HG03060 (cell line): Measurements from ENCODE around the gene CD6.

ENCODE experiments used
- ATAC-seq: cut with Tn5 transposase; IDR thresholded peaks from one replicate; pipeline ENCODE4 v1.9.1; 2021; ENCODE audit warnings: low read depth, moderate number of reproducible peaks; ENCODE audit not compliant: unreplicated experiment

CD6 gene, protein sequence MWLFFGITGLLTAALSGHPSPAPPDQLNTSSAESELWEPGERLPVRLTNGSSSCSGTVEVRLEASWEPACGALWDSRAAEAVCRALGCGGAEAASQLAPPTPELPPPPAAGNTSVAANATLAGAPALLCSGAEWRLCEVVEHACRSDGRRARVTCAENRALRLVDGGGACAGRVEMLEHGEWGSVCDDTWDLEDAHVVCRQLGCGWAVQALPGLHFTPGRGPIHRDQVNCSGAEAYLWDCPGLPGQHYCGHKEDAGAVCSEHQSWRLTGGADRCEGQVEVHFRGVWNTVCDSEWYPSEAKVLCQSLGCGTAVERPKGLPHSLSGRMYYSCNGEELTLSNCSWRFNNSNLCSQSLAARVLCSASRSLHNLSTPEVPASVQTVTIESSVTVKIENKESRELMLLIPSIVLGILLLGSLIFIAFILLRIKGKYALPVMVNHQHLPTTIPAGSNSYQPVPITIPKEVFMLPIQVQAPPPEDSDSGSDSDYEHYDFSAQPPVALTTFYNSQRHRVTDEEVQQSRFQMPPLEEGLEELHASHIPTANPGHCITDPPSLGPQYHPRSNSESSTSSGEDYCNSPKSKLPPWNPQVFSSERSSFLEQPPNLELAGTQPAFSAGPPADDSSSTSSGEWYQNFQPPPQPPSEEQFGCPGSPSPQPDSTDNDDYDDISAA

DNA sequence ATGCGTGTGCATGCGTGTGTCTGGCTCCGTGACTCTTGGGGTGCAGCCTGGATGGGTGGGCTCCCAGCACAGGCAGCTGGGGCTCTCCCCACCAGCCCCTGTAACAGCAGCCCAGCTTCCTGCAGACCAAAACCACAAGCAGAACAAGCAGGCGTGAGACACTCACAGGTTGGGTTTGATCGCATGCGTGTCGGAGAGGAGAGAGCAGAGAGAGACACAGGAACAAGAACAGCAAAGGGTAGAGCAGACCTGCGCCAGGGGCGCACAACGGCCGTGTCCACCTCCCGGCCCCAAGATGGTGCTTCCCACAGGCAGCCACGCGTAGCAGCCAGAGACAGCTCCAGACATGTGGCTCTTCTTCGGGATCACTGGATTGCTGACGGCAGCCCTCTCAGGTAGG is at the start of gene CD6:
CD6 (plus strand) TSS at position 161 of the 400 bp plus-strand sequence; CDS start at position 347, 186 bp downstream.
- ATAC-seq, result no peak

DNA sequence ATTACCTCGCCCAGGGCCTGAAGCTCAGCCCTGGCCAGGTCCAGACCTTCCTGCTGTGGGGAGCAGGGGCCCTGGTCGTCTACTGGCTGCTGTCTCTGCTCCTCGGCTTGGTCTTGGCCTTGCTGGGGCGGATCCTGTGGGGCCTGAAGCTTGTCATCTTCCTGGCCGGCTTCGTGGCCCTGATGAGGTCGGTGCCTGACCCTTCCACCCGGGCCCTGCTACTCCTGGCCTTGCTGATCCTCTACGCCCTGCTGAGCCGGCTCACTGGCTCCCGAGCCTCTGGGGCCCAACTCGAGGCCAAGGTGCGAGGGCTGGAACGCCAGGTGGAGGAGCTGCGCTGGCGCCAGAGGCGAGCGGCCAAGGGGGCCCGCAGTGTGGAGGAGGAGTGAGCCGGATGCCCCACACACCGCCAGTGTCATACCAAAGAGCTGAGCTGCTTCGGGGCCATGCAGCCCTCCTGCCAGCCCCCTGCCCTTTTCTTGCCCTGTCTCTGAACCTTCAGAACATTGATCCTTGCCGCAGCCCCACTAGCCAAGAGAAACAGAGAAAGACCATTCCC is 49.6 kb upstream of the CD6 start:
- ATAC-seq, result no peak

DNA sequence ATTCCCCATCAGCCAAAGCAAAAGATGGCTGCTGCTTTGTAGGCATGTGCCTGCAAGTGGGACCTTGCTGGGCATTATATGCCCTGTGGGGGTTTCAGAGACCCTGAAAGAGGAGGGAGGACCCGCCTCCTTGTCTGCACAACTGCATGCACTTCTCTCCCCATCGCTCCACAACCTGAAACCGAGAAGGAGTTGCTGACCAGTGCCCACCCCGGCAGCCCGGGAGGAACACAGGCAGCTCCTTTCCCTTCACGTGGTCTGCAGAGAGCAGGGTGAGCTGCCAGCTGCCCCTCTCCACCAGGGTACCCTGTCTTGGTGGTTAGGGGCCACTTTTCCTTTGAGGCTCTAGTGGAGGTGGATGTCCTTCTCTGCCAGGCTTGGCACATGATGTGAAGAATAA is 48.6 kb upstream of the CD6 start:
- ATAC-seq, result no peak

DNA sequence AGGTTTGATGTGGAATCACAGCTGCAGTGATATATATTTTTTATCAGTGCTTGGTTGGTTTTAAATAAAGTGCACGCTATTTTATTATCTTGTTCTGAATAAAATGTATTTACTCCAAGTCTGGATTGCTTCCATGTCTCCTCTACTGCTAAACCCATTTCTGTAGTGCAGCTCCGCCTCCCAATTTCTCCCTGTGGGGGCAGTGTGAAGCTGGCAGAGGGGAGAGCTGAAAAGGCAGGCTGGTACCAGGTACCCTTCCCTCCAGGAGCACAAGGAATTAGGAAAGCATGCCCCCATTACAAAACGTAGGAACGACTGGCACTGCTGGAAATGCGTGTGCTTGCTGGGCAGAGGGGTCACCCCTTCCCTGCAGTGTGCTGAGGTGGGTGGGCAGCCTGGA is 48.2 kb upstream of the CD6 start:
- ATAC-seq, result no peak

DNA sequence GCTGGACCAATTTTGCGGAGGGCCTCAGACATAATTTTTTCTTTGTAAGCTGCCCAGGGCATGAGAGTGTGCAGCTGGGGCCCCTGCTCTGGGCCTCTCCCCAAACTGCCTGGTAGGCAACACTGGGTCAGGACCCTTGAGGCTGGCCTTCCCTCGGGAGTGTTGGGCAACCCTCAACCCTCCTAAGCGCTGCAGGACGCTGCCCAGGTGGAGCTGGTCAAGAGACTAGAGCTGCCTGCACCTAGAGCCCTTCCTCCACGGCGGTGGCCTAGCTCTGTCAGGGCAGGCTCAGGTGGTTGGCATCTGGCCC is 47.7 kb upstream of the CD6 start:
- no peak for ATAC-seq

DNA sequence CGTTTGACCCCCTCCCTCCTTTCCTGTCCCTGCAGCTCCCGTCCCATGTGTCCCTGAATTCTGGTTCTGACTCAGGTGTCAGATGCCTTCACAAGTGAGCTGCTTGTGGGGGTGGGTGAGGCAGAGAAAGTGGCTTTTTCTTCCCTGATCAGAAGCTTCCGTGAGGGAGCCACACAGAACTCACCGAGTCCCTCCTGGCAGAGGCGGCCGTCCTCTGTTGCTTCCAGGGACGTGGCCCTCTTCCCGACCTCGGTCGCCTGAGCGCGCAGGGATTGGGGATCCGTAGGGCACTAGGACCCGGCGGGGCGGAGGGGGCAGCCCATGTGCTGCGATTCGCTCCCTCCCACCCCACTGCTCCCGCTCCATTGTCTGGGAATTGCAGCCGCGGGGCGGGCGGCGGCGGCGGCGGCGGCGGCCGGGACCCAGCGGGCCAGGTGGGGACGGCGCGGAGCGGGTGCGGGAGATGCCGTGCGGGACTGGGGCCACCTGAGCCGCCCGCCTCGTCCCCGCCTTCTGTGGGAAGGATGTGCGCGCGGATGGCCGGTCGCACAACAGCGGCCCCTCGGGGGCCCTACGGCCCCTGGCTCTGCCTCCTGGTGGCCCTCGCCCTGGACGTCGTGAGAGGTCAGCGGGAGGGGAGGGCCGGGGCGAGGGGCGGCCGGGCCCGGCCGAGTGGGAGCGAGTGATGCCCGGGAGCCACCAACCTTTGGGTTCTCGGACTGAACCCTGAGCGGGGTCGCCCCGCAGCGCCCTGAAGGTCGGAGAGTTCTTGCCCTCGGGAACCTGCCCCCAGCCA is 47.2 kb upstream of the CD6 start, which contains the start of gene TMEM132A:
TMEM132A (plus strand) TSS at position 351 of the 796 bp plus-strand sequence; CDS start at position 525, 174 bp downstream.
- no peak for ATAC-seq

DNA sequence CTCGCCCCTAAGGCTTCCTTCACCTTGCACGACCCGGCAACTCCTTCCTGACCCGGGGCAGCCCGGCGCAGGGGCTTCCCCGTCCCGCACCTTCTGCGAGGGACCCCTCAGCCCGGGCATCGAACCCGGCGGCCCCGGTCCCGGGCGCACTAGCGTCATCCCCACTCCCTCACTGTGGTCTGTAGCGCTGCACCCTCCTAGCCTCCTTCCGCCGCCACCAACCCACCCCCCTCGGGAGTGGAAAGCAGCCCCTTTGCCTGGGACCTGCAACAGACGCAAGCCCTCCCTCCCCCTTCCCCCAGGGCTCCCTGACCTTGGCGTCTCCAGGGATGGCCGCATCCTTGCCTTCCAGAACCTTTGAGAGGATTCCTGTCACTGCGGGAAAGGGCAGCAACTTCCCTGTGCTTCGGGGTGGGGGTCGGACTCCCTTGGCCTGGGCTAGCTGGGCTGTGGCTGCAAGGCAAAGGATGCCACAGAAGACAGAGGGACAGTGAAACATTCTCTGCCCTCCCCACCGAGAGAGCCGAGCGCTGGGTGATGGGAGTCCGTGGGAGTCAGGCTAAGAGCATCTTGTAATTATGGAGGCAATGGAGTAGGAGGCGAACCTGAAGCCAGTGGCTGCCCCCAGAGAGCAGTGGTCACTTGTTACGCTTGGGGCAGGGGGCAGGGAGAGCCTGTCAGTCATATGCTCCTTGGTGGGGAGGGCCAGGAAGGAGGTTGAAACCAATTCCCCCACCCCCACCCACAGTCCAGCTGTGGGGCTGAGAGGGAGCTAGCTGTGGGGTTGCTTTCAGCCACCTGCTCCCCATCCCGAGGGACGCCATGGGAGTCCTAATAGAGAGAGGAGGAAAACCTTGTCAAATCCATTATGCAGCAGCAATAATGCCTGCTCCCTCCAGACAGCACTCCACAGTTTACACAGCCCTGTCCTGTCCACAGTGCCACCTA is 46.3 kb upstream of the CD6 start:
- ATAC-seq, result no peak

DNA sequence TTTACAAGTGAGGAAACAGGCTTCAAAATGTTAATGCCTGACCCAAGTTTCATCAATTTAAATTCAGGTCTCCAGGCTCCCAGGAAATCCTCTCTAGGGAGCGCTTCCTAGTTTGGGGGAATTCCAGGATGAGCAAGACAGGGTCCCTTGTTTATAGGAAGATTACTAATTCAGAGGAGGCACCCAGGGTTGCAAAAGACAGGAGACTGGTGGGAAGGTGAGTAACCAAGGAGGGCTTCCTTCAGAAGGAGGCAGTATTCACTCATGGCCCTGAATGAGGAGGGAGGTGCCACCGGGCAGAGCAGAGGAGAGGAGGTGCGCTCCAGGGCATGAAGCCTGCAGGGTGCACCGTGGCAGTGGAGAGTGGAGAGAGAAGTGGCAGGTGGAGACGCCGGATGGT is 45.6 kb upstream of the CD6 start:
- no peak for ATAC-seq

DNA sequence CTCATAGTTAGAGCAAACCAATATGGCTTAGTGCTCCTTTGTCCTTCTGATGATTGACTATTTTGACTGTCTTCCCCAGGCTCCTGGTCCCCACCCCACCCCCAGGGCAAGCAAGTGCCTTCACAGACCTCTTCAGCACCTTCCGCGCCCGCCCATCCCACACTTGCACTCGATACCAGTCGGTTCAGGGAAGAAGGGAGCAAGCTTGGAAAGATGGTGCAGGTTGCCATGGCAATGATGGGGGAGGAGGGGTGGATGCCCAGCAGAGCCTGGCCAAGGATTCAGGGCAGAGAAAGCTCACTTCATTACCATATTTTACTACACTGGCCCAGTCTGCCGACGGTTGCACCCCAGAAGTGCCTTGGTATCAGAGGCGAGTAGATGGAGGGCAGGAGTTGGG is 45.0 kb upstream of the CD6 start:
- ATAC-seq, result no peak

DNA sequence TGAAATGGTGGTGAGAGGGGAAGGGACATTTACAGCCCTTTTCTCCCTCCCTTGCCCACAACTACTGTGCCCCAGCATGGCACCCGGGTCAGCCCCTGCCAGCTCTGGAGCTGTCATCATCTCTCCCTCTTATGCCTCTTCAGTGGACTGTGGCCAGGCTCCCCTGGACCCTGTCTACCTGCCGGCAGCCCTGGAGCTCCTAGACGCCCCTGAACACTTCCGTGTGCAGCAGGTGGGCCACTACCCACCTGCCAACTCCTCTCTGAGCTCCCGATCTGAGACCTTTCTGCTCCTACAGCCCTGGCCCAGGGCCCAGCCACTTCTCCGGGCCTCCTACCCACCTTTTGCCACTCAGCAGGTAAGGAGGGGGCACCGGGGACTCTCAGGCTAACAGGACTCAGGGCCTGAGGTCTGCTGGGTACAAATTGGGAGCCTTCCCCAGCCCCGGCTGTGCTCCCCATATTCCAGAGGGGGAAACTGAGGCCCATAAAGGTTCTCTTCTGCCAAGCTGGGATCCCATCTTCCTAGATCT is 44.4 kb upstream of the CD6 start:
- no peak for ATAC-seq

DNA sequence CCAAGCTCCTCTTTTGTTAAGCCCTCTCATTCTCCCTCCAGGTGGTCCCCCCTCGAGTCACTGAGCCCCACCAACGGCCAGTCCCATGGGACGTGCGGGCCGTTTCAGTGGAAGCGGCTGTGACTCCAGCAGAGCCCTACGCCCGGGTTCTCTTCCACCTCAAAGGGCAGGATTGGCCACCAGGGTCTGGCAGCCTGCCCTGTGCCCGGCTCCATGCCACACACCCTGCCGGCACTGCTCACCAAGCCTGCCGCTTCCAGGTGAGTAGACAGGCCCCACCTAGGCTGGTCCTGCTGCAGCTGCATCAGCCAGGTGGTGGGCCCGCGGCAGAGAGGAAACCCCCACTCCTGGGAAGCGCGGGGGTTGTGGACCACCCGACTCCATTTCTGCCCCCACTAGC is 43.9 kb upstream of the CD6 start:
- ATAC-seq, result no peak

DNA sequence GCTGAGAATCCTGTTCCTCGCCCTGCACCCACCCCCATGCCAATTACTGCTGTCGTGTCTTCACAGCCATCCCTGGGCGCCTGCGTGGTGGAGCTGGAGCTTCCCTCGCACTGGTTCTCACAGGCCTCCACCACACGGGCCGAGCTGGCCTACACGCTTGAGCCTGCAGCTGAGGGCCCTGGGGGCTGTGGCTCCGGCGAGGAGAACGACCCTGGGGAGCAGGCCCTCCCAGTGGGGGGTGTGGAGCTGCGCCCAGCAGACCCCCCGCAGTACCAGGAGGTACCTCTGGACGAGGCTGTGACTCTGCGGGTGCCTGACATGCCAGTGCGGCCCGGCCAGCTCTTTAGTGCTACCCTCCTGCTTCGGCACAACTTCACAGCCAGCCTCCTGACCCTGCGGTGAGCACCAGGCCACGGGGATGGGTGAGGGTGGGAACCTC is 42.9 kb upstream of the CD6 start:
- ATAC-seq, result no peak

DNA sequence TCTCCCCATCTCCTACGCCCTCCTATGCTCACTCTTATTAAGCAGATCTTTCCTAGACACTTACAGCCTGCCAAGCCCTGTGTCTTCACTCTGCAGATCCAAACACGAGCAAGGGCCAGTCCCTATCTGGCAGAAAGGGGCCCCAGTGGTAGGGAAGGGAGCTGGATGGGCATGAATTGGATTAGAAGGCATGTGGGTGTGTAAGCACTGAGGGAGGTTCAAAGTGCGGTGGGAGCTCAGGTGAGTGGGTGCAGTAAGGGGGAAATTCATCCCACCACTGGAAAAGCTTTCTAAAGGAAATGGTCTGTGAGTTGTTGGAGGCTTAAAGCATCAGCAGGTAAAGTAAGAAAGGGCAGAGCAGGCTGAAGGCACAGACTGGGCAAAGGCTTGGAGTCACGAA is 41.7 kb upstream of the CD6 start:
- ATAC-seq, result no peak

DNA sequence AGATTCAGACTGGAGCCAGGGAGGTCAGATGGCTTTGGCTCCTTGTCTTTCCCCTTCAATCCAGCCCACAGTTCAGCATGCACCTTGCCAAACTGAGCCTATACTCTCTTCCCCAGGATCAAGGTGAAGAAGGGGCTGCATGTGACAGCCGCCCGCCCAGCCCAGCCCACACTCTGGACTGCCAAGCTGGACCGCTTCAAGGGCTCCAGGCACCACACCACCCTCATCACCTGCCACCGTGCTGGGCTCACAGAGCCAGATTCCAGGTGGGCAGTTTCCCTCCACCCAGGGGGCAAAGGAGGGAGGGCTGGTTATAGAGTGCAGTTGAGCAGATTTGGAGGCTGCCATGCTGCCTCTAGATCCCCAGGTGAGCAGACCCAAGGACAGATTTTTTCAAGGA is 41.1 kb upstream of the CD6 start:
- ATAC-seq, result no peak

DNA sequence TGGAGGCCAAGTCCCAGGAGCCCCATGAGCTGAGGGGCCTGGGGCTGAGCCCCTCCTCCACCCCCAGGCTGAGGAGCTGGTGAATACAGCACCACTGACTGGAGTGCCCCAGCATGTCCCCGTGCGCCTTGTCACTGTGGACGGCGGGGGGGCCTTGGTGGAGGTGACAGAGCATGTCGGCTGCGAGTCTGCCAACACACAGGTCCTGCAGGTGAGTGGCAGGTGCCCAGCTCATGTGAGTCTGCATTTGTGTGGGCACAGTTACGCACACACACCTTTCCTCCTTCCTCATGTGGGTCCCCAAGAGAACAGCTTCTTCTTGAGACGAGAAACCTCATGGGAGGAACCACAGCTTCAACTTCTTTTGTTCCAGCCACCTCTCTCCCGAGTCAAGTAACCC is 39.6 kb upstream of the CD6 start:
- no peak for ATAC-seq

DNA sequence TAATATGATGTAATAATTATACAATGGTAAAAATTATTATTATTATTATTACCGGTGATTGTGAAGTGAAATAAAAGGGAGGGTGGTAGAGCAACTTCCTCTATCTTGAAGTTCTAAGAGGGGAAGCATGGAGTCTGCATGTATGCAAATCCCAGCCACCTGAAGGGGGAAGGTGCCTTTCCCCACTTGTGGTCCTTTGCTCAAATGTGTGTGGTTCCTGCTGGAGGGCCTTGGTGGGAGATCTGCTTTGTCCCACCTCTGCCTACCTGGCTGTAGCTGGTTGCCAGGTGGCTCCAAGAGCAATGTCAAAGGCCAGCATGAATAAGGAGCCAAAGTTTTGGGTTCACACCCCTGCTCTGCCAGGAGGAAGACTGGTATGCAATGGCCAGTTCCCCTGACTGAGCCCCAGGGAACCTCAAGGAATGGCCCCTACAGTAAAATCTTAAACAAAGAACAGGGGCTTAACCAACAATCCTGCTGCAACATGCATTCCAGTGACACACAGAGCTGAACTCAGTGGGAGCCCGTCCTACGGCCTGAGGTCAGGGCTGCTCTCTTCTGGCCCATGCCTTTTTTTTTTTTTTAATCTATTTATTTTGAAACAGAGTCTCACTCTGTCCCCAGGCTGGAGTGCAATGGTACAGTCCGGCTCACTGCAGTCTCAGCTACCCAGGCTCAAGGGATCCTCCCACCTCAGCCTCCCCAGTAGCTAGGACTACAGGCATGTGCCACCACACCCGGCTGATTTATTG is 38.7 kb upstream of the CD6 start:
- no peak for ATAC-seq

DNA sequence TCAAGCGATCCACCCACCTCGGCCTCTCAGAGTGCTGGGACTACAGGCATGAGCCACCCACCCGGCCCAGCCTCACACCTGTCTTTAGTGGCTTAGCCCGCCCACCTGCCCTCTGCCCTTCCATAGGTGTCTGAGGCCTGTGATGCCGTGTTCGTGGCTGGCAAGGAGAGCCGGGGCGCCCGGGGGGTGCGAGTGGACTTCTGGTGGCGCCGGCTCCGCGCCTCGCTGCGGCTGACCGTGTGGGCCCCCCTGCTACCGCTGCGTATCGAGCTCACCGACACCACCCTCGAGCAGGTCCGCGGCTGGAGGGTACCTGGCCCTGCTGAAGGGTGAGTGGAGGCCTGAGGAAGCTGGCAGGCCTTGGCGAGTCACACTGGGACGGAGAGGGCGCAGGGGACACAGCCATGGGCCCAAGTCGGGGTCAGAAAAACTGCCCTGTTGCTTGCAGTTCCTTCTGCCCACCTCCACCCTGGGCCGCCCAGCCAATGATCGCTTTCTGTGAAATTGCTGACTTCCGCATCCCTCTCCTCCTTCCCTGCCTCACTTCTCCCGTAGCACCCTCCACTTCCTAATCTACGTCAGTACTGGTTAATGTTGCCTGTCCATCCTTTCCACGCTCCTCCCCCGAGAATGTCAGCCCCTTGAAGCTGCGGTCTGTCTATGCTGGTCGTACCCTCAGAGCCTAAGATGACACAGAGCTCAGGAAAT is 37.9 kb upstream of the CD6 start:
- ATAC-seq, result no peak

DNA sequence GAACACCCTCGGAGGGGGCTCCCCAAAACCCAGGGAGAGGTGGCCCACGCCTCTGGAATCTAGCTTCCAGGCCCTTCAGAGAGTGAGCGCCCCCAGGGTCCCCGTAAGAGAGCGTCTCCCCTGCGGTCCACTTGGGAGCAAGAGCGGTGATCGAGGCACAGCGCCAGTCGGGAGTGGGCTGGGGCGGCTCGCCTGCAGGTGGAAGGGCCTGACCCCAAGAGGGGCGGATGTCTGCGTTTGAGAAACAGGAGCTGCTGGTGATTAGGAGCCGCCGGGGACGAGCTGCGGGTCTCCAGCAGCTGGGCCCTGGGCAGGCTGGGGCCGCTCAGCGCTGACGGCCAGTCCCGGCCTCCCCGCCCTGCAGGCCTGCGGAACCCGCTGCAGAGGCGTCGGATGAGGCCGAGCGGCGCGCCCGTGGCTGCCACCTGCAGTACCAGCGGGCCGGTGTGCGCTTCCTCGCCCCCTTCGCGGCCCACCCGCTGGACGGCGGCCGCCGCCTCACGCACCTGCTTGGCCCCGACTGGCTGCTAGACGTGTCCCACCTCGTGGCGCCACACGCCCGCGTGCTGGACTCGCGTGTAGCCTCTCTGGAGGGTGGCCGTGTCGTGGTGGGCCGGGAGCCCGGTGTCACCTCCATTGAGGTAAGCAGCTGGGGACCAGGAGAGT is 37.2 kb upstream of the CD6 start:
- no peak for ATAC-seq
